ENCODE measurements around the gene MS4A8. TPM values are rescaled to one million over a fixed set of nuclear protein-coding genes. Genes with fewer than 3 reads are reported as not detected.

The MS4A8 gene
- total RNA-seq, 1 donor from 2014 or later: not detected

Other genes with a start within 250 kb of the MS4A8 start
- gene MS4A1, start 243.8 kb upstream of the MS4A8 start, total RNA-seq: not detected in 2 replicates
- not detected in 2 replicates for gene MS4A12, start 206.8 kb upstream of the MS4A8 start, total RNA-seq
- not detected in 2 replicates for gene MS4A13, start 184.2 kb upstream of the MS4A8 start, total RNA-seq
- gene MS4A18, start 25.1 kb downstream of the MS4A8 start, total RNA-seq: not detected in 2 replicates
- not detected in 2 replicates for gene MS4A15, start 57.3 kb downstream of the MS4A8 start, total RNA-seq
- gene MS4A10, start 85.7 kb downstream of the MS4A8 start, total RNA-seq: not detected in 2 replicates
- gene CCDC86, start 142.5 kb downstream of the MS4A8 start, total RNA-seq: 25.9 and 27.4 TPM in 2 replicates
- gene PTGDR2, start 156.3 kb downstream of the MS4A8 start, total RNA-seq: 0.68 and 0.91 TPM in 2 replicates
- not detected in 2 replicates for gene ZP1, start 167.9 kb downstream of the MS4A8 start, total RNA-seq
- 78.0 and 78.2 TPM in 2 replicates for gene PRPF19, start 207.0 kb downstream of the MS4A8 start, total RNA-seq
- 144 and 152 TPM in 2 replicates for gene TMEM109, start 214.5 kb downstream of the MS4A8 start, total RNA-seq
- 113 and 118 TPM in 2 replicates for gene TMEM132A, start 224.8 kb downstream of the MS4A8 start, total RNA-seq

Measured in osteocyte (in vitro differentiated cells).